ENCODE measurements around the gene SYT9. TPM values are rescaled to one million over a fixed set of nuclear protein-coding genes. Genes with fewer than 3 reads are reported as not detected.

Gene SYT9
- total RNA-seq, 1 donor from 2014 or later, result not detected

DNA sequence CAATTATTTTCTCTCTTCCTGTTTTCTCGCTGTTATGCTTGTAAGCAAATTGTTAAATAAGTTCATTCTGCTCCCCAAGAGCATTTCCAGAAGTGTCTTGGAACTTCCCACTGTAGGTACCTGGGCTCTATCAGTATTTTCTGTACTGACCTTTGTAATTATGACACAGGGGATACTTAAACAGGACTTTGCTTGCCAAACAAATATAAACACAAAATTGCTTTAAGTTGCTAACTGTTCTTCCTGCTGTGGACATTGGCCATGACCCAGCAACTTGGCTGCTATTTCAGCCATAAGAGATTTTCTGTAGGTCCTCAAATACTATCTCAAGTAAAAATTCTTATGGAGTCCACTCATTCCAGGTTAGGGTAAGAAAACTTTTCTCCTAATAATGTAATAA, 30.1 kb downstream of the SYT9 start:
- no peaks in the 10 kb centered on the region for H3K36me3 Mint-ChIP-seq (ENCODE audit: low read depth)
- H3K4me3 Mint-ChIP-seq, result no peak overlapping the region
- intact Hi-C loops (cut with micrococcal nuclease), result no loop called here

GRCh38 chr11:7286178-7286577, 34.5 kb downstream of the SYT9 start:
- Mint-ChIP-seq H3K4me3 (no peak overlapping the region), H3K27me3 (ENCODE audit: insufficient read depth) (peaks cover 7% of the 10 kb centered on the region), H3K36me3 (ENCODE audit: low read depth) (no peaks in the 10 kb centered on the region), H3K9me3 (peaks cover 20% of the 10 kb centered on the region), H3K27ac (no peak overlapping the region), H3K4me1 (ENCODE audit: low read depth) (no peaks in the 10 kb centered on the region)
- intact Hi-C loops (cut with micrococcal nuclease), result no loop called here
- DNase-seq (ENCODE audit: low spot score), result no peak

More for the DNA sequence above, 30.1 kb downstream of the SYT9 start:
- Mint-ChIP-seq H3K27me3 (ENCODE audit: insufficient read depth) (peaks cover 3% of the 10 kb centered on the region), H3K9me3 (peaks cover 18% of the 10 kb centered on the region), H3K27ac (no peak overlapping the region), H3K4me1 (ENCODE audit: low read depth) (no peaks in the 10 kb centered on the region)
- DNase-seq (ENCODE audit: low spot score), result no peak

- Mint-ChIP-seq H3K27ac (no peak overlapping the region), H3K36me3 (ENCODE audit: low read depth) (no peaks in the 10 kb centered on the region)
Observed at GRCh38 chr11:7291100-7291829, 39.6 kb downstream of the SYT9 start.

GRCh38 chr11:7292922-7293321, 41.2 kb downstream of the SYT9 start:
- no peak for DNase-seq (ENCODE audit: low spot score)
- no peaks in the 10 kb centered on the region for H3K4me1 Mint-ChIP-seq (ENCODE audit: low read depth)
- H3K27me3 Mint-ChIP-seq (ENCODE audit: insufficient read depth), result peaks cover 4% of the 10 kb centered on the region
- H3K4me3 Mint-ChIP-seq, result no peak overlapping the region
- intact Hi-C loops (cut with micrococcal nuclease), result no loop called here
- no peaks in the 10 kb centered on the region for H3K36me3 Mint-ChIP-seq (ENCODE audit: low read depth)
- H3K9me3 Mint-ChIP-seq, result no peaks in the 10 kb centered on the region
- no peak overlapping the region for H3K27ac Mint-ChIP-seq

More at GRCh38 chr11:7291100-7291829, 39.6 kb downstream of the SYT9 start:
- Mint-ChIP-seq H3K4me3 (no peak overlapping the region), H3K9me3 (peaks cover 7% of the 10 kb centered on the region), H3K4me1 (ENCODE audit: low read depth) (no peaks in the 10 kb centered on the region), H3K27me3 (ENCODE audit: insufficient read depth) (peaks cover 4% of the 10 kb centered on the region)
- DNase-seq (ENCODE audit: low spot score), result no peak
- intact Hi-C loops (cut with micrococcal nuclease), result no loop called here

DNA sequence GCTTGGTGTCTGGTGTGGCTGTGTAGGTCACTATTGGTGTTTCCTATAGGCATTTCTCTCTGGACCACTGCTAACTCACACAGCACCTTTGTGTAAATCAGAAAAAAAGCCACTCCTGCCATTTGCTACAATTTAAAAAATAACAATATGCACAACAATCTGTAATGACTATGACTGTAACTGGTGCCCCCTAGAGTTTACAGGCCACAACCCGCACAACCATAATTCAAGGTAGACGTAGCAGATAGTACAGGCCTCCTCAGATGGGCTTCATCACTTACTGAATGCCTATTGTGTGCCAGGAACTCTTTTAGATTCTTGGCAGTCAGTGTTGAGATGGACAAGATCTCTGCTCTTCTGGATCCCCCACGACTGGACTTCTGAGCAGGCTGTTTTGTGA, 47.7 kb downstream of the SYT9 start:
- no peak for DNase-seq (ENCODE audit: low spot score)
- intact Hi-C loops (cut with micrococcal nuclease), result no loop called here
- no peaks in the 10 kb centered on the region for H3K36me3 Mint-ChIP-seq (ENCODE audit: low read depth)
- H3K9me3 Mint-ChIP-seq, result no peaks in the 10 kb centered on the region
- no peaks in the 10 kb centered on the region for H3K4me1 Mint-ChIP-seq (ENCODE audit: low read depth)
- no peak overlapping the region for H3K4me3 Mint-ChIP-seq
- H3K27me3 Mint-ChIP-seq (ENCODE audit: insufficient read depth), result no peaks in the 10 kb centered on the region
- H3K27ac Mint-ChIP-seq, result no peak overlapping the region

DNA sequence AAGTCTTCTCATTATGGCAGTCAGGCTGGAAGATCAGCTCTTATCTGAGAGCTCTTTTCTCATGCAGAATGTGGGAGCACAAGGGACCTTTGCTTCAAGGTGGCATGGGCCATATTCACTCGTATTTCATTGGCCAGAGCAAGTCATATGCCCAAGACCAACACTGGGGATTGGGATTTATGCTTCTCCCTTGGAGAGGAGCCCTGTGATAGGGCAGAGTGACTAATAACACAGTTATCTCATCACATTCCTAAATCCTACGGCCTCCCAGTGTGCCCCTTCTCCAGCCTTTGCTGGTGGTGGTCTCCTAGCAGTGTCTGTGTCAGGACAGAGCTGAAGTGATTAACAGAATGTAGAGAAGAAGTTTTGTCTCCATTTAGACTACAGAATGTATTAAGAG, 48.6 kb downstream of the SYT9 start:
- no peak for DNase-seq (ENCODE audit: low spot score)
- H3K36me3 Mint-ChIP-seq (ENCODE audit: low read depth), result no peaks in the 10 kb centered on the region
- no peak overlapping the region for H3K4me3 Mint-ChIP-seq
- H3K9me3 Mint-ChIP-seq, result no peaks in the 10 kb centered on the region
- no peaks in the 10 kb centered on the region for H3K27me3 Mint-ChIP-seq (ENCODE audit: insufficient read depth)
- H3K27ac Mint-ChIP-seq, result no peak overlapping the region
- intact Hi-C loops (cut with micrococcal nuclease), result no loop called here
- H3K4me1 Mint-ChIP-seq (ENCODE audit: low read depth), result no peaks in the 10 kb centered on the region

GRCh38 chr11:7303146-7303545, 51.4 kb downstream of the SYT9 start:
- Mint-ChIP-seq H3K36me3 (ENCODE audit: low read depth) (no peaks in the 10 kb centered on the region), H3K9me3 (no peaks in the 10 kb centered on the region), H3K4me3 (no peak overlapping the region), H3K4me1 (ENCODE audit: low read depth) (no peaks in the 10 kb centered on the region), H3K27me3 (ENCODE audit: insufficient read depth) (no peaks in the 10 kb centered on the region), H3K27ac (no peak overlapping the region)
- intact Hi-C loops (cut with micrococcal nuclease), result no loop called here
- DNase-seq (ENCODE audit: low spot score), result no peak

- no peaks in the 10 kb centered on the region for H3K4me1 Mint-ChIP-seq (ENCODE audit: low read depth)
- H3K9me3 Mint-ChIP-seq, result no peaks in the 10 kb centered on the region
Observed at GRCh38 chr11:7306900-7307299, 55.2 kb downstream of the SYT9 start.

GRCh38 chr11:7307836-7308235, 56.1 kb downstream of the SYT9 start:
- Mint-ChIP-seq H3K27me3 (ENCODE audit: insufficient read depth) (no peaks in the 10 kb centered on the region), H3K36me3 (ENCODE audit: low read depth) (no peaks in the 10 kb centered on the region), H3K27ac (no peak overlapping the region), H3K4me1 (ENCODE audit: low read depth) (no peaks in the 10 kb centered on the region), H3K4me3 (no peak overlapping the region), H3K9me3 (no peaks in the 10 kb centered on the region)
- DNase-seq (ENCODE audit: low spot score), result no peak
- intact Hi-C loops (cut with micrococcal nuclease), result no loop called here

More at GRCh38 chr11:7306900-7307299, 55.2 kb downstream of the SYT9 start:
- Mint-ChIP-seq H3K27ac (no peak overlapping the region), H3K27me3 (ENCODE audit: insufficient read depth) (no peaks in the 10 kb centered on the region), H3K4me3 (no peak overlapping the region), H3K36me3 (ENCODE audit: low read depth) (no peaks in the 10 kb centered on the region)
- intact Hi-C loops (cut with micrococcal nuclease), result no loop called here
- no peak for DNase-seq (ENCODE audit: low spot score)

- no peak for DNase-seq (ENCODE audit: low spot score)
- Mint-ChIP-seq H3K4me3 (no peak overlapping the region), H3K27me3 (ENCODE audit: insufficient read depth) (peaks cover 2% of the 10 kb centered on the region), H3K36me3 (ENCODE audit: low read depth) (no peaks in the 10 kb centered on the region), H3K4me1 (ENCODE audit: low read depth) (no peaks in the 10 kb centered on the region), H3K9me3 (no peaks in the 10 kb centered on the region), H3K27ac (no peak overlapping the region)
- intact Hi-C loops (cut with micrococcal nuclease), result no loop called here
Observed at GRCh38 chr11:7311903-7312302, 60.2 kb downstream of the SYT9 start.

DNA sequence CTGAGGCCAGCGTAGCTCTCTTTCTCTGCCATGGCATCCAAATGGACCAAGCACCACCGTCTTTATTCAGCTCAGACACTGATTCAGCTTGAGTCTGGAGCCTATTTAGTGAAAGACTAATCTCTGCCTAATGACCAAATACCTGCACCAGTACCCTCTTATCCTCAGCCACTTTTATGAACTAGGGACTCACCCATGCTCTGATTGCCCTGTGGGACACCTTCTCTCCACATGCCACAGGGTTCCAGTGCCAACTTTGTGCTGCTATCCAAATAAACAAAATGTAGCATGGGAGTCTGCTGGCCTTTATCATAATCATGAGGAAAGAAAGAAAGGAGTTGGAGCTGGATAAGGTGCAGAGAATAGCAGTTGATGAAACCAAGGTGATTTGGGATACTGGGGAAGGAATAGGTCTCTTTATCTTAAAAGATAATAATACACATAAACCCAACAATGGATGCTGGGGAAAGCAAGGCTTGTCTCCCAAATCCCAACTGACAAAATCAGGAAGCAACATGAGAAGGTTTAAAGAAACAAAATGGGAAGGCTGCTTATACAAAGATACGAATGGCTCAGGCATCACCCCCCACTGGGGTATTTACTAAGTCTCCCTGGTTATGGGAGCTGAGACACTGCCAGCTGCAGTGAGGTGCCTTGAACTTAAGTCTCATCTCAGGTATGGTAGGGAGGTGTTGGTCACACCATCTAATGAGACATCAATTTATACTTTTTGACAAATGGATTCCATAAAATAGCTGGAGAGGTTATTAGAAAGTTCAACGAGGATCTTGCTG, 63.3 kb downstream of the SYT9 start:
- H3K4me3 Mint-ChIP-seq, result no peak overlapping the region
- no peak for DNase-seq (ENCODE audit: low spot score)
- intact Hi-C loops (cut with micrococcal nuclease), result no loop called here

GRCh38 chr11:7319501-7319900, 67.8 kb downstream of the SYT9 start:
- Mint-ChIP-seq H3K27ac (no peak overlapping the region), H3K36me3 (ENCODE audit: low read depth) (no peaks in the 10 kb centered on the region), H3K4me1 (ENCODE audit: low read depth) (no peaks in the 10 kb centered on the region), H3K4me3 (no peak overlapping the region), H3K27me3 (ENCODE audit: insufficient read depth) (peaks cover 2% of the 10 kb centered on the region), H3K9me3 (no peaks in the 10 kb centered on the region)
- intact Hi-C loops (cut with micrococcal nuclease), result no loop called here
- DNase-seq (ENCODE audit: low spot score), result no peak

More for the DNA sequence above, 63.3 kb downstream of the SYT9 start:
- H3K27me3 Mint-ChIP-seq (ENCODE audit: insufficient read depth), result peaks cover 2% of the 10 kb centered on the region
- H3K27ac Mint-ChIP-seq, result no peak overlapping the region
- no peaks in the 10 kb centered on the region for H3K36me3 Mint-ChIP-seq (ENCODE audit: low read depth)
- H3K9me3 Mint-ChIP-seq, result no peaks in the 10 kb centered on the region
- H3K4me1 Mint-ChIP-seq (ENCODE audit: low read depth), result no peaks in the 10 kb centered on the region

DNA sequence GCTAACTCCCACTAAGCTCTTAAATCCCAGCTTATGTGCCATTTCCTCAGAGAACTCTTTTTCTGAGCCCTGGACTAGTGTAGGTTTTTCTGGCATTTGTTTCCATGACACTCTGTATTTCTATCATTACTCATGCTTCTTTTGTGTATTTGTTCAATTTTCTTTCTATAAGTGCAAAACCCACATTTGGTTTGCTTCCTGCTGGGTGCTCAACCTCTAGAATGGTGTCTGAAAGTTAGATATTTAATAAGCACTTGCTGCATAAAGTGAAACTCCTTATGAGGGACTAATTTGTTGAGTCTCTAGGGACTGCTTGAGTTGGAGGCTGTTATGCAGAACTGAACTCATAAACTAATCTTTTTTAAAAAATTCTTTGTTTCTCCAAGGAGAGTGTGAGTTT, 68.6 kb downstream of the SYT9 start:
- Mint-ChIP-seq H3K4me3 (no peak overlapping the region), H3K4me1 (ENCODE audit: low read depth) (no peaks in the 10 kb centered on the region), H3K27me3 (ENCODE audit: insufficient read depth) (no peaks in the 10 kb centered on the region), H3K27ac (no peak overlapping the region), H3K9me3 (no peaks in the 10 kb centered on the region), H3K36me3 (ENCODE audit: low read depth) (no peaks in the 10 kb centered on the region)
- intact Hi-C loops (cut with micrococcal nuclease), result no loop called here
- DNase-seq (ENCODE audit: low spot score), result no peak
